Measurements from ENCODE around the gene CACNA1I.
"Not testable (repeated sequence)": the region's sequence is repeated elsewhere in the genome, so short reads cannot be mapped to it uniquely, and the experiment has no call there.

CACNA1I gene

DNA sequence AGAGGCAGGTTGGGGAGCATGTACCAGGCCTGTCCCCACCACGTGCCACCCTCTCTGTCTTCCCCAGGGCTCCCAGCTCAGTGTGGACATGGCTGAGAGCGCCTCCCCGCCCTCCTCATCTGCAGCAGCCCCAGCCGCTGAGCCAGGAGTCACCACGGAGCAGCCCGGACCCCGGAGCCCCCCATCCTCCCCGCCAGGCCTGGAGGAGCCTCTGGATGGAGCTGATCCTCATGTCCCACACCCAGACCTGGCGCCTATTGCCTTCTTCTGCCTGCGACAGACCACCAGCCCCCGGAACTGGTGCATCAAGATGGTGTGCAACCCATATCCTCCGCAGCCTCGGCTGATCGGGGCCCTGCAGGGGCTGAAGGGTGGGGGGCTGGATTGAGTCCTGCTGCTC is at the start of gene CACNA1I:
CACNA1I (plus strand) TSS at position 89 of the 400 bp plus-strand sequence; CDS start at position 89, 0 bp downstream.
- no peak for DNase-seq

DNA sequence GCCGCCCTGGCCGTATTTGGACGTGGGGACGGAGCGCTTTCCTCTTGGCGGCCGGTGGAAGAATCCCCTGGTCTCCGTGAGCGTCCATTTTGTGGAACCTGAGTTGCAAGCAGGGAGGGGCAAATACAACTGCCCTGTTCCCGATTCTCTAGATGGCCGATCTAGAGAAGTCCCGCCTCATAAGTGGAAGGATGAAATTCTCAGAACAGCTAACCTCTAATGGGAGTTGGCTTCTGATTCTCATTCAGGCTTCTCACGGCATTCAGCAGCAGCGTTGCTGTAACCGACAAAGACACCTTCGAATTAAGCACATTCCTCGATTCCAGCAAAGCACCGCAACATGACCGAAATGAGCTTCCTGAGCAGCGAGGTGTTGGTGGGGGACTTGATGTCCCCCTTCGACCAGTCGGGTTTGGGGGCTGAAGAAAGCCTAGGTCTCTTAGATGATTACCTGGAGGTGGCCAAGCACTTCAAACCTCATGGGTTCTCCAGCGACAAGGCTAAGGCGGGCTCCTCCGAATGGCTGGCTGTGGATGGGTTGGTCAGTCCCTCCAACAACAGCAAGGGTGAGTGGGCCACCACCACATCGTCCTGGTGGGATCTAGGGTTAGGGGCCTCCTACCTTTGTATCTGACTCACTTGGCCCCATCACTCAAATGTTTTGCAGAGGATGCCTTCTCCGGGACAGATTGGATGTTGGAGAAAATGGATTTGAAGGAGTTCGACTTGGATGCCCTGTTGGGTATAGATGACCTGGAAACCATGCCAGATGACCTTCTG is 49.3 kb upstream of the CACNA1I start:
- DNase-seq: peak in 2 of 3 donors; percentile 89 to 92

DNA sequence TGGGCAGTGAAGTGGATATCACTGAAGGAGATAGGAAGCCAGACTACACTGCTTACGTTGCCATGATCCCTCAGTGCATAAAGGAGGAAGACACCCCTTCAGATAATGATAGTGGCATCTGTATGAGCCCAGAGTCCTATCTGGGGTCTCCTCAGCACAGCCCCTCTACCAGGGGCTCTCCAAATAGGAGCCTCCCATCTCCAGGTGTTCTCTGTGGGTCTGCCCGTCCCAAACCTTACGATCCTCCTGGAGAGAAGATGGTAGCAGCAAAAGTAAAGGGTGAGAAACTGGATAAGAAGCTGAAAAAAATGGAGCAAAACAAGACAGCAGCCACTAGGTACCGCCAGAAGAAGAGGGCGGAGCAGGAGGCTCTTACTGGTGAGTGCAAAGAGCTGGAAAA is 48.5 kb upstream of the CACNA1I start:
- not testable (repeated sequence) for DNase-seq

DNA sequence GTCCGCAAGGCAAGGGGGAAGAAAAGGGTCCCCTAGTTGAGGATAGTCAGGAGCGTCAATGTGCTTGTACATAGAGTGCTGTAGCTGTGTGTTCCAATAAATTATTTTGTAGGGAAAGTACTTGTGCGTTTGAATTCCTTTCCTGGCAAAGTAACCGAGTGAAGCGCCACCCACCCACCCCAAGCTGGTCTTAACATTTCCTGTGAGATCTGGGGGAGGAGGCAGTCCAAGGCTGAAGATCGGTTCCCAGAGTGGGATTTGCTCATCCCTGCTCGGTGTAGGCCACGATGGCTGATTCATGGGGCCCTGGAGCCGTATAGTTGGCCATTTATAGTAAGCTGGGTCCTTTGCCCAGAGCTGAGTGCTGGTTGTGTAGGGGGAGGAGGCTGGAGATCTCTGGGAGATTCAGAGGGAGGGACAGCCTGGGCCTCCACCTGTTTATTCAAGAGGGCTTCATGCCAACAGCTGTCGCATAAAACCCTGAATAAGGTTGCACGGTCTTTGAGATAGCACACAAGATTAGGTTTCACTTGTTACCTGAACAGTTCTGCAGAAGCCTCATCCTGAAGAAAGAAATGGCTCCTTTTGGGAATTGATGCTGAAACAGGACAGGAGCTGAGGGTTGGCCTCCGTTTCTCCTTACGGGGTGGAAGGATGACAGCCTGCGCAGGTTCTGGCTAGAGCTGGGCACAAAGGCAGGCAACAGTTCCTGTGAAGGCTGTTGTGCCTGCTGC is 47.8 kb upstream of the CACNA1I start:
- peak in 2 of 3 donors; percentile 15 to 28 for DNase-seq

DNA sequence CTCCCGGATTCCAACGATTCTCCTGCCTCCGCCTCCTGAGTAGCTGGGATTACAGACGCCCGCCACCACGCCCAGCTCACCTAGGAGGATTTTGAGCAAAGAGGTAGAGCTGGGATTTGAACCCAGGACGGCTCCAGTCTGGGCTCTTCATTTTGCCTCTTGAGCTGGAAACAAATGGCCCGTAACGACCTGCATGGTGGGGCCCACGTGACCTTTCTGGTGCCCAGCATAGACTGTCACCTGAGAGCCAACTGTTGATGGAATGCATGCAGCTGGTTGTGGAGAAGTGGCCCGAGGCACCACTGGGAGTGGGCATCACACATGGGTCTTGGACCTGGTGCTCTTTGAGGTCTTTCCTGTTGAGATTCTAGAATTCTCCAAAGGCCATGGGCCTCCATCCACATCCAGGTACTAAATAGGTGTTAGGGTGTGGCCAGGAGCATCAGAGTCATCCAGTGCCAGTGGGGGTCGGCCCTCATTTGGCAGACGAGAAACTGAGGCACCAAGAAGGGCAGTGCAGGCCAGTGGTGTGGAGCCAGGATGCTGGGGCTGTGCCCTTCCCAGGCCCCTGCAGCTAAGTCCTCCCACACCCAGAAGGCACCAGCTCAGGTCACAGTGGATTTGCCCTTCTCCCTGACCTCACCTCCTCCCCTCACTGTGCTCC is 46.3 kb upstream of the CACNA1I start:
- no peak for DNase-seq

GRCh38 chr22:39524753-39525657 is 45.5 kb upstream of the CACNA1I start:
- no peak for DNase-seq

DNA sequence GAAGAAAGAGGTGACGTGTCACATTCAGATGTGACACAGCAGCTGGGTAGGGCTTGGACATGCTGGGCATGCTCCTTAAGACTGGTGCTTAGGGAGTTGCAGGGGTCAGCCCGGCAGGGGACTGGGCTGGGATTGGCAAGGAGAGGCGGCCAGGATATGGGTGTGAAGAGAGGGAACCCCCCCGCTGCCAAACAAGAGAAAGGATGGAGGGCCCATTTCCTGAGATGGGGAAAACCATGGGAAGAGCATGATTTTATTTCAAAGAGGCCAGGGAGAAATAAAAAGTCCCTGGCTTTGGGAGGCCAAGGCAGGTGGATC is 44.9 kb upstream of the CACNA1I start:
- DNase-seq: no peak

DNA sequence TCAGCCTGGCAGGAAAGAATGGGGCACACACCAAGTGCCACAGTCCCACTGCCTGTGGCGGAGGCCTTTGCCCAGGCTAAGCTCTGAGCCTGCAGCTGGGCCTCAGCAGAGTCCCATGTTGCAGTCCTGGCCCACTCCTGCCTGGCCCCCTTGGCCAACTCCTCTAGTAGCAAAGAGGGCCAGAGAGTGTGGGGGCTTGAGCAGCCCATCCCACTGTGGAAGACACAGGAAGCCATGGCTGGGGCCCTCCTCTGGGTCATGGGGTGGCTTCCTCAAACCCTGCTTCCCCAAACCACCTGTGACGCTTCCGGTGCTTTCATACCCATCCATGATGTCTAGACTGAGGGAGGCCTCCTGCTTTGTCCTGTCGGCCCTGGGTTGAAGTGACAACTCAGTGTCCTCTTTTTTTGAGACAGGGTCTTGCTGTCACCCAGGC is 43.8 kb upstream of the CACNA1I start:
- peak in 2 of 3 donors; percentile 40 to 44 for DNase-seq

- no peak for DNase-seq
These were observed 43.0 kb upstream of the CACNA1I start for GRCh38 chr22:39527481-39527961.

- no peak for DNase-seq
These were observed 42.4 kb upstream of the CACNA1I start for GRCh38 chr22:39528080-39528661.

GRCh38 chr22:39528681-39529486 is 41.7 kb upstream of the CACNA1I start:
- DNase-seq: peak; percentile 93 to 96 (median 96)

GRCh38 chr22:39529487-39529851 is 41.1 kb upstream of the CACNA1I start:
- DNase-seq: no peak

DNA sequence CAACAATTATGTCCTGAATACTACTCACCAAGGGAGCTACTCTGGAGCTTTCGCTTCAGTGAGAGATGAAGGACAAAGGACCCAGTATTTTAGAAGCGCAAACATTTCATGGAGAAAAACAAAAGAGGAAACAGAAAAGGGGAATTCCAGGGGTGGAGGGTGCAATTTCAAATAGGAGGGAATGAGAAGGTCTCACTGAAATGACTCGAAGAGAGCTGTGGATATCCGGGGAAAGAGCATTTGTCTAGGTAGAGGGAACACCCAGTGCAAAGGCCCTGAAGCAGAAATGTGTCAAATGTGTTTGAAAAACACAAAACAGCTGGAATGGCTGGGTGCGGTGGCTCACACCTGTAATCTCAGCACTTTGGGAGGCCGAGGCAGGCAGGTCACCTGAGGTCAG is 40.4 kb upstream of the CACNA1I start:
- peak; percentile 64 to 74 (median 65) for DNase-seq

GRCh38 chr22:39530692-39531331 is 39.7 kb upstream of the CACNA1I start:
- peak; percentile 59 to 66 (median 65) for DNase-seq

GRCh38 chr22:39532215-39533073 is 38.1 kb upstream of the CACNA1I start, which contains the start of gene RPS19BP1:
Gene RPS19BP1, minus strand, starts transcription at chr22:39532748. Its CDS starts 10 bp downstream, at chr22:39532738.
- DNase-seq: peak; percentile 95 to 96 (median 96)

GRCh38 chr22:39534092-39534506 is 36.5 kb upstream of the CACNA1I start:
- no peak for DNase-seq

GRCh38 chr22:39534591-39535356 is 35.8 kb upstream of the CACNA1I start:
- peak; percentile 70 to 87 (median 84) for DNase-seq

GRCh38 chr22:39535357-39535725 is 35.2 kb upstream of the CACNA1I start:
- no peak for DNase-seq

Data from suppressor macrophage treated with lipopolysaccharide for 1 hour (primary cell).